HCEC 1CT (cell line): Measurements from ENCODE around the gene HOXB6.

Source experiments
- DNase-seq: peaks from one replicate; pipeline ENCODE4 v3.0.0-alpha.2; 2017

HOXB6 gene

DNA sequence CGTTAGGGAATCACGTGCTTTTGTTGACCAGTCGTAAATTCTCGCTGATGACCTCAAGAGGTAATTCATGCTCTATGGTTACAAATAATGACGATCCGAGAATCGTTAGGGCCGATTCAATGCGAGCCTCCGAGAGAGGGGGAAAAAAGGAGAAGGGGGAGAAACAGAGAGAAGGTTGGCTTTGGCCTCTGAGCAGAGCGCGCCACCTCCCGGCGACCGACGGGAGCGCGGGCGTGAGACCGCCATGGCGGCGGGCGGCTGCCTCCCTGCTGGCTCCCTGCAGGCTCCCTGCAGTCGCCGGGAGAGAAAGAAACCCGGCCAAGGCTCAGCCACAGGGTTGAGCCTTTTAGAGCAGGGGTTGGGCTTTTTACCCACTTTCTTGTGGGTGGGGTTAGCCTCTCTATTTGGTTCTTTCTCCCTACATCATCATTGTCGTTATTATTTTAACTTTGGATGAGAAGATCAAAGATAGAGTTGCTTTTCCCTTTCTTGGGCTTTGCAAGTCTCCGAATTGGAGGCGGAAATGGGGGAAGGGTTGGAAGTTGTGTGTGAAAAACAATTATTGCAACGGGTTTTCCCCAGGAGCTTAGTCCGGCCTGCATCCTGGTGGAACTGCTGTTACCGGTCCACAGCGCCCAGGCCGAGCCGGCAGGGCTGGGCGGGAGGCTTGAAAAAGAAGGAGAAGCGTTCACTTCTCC, 10.8 kb downstream of the HOXB6 start:
- DNase-seq = peak; percentile 88

DNA sequence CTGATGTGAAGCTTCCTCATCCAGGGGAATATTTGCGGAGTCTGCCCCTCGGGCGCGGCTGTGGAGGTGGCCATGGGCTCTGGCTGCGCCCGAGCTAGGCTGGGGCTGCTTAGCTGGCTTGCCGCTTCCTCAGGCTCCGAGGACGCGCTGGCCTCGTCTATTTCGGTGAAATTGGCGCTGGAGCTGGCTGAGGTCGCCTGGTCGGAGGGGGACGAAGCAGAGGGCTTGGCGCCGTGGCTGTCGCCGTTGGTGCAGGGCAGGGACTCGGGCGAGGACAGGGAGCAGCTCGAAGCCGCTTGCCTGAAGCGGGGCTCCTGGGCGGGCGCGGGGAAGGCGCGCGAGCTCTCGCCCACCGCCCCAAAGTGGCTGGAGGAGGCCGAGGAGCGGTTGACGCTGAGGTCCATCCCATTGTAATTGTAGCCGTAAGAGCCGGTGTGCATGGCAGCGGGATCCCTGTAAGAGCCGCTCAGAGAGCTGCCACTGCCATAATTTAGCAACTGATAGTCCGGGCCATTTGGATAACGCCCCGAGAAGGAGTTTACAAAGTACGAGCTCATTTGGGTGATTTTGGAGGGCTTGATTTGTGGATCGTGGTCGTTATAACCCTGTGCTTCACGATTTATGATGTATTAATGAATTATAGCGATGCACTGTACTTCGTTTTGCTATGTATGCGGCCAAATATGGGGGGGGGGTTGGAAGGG, 11.5 kb downstream of the HOXB6 start, which contains the start of gene HOXB5:
Gene HOXB5, minus strand, starts transcription at position 654 of the 704 bp plus-strand sequence. Its CDS starts 97 bp downstream, at position 557.
- DNase-seq = peak; percentile 58

DNA sequence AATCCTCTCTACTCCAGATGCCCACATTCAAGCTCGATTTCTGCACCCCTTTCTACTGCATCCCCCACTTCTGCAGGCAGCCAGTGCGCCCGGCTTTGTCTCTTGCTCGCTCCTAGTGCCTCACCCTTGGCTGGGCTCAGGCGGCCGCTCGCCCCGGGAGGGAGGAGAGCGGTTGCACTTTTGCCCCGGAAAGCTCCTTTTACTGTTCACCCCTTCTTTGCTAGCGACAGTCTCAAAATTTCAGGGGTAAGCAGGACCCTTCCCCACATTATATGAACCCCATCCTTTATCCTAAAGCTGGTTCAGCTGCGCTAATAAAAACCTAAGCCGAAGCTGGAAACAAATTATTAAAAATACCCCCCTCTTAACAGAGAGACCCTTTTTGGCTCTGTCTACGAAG, 12.2 kb downstream of the HOXB6 start:
- peak; percentile 52 for DNase-seq

DNA sequence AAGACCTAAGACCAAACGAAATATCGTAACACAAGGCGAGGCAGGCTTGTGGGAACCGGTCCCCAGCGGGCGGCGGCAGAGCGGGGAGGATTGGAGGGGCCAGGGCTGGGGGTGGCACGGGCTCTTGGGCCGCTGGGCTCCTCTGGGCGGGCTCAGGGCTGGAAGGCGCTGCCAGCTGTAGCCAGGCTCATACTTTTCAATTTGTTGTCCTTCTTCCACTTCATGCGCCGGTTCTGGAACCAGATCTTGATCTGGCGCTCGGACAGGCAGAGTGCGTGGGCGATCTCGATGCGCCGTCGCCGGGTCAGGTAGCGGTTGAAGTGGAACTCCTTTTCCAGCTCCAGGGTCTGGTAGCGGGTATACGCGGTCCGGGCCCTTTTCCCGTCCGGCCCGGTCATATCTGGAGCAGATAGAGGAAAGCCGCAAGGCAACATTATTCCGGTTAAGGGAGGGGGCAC, 12.7 kb downstream of the HOXB6 start:
- peak; percentile 48 for DNase-seq

DNA sequence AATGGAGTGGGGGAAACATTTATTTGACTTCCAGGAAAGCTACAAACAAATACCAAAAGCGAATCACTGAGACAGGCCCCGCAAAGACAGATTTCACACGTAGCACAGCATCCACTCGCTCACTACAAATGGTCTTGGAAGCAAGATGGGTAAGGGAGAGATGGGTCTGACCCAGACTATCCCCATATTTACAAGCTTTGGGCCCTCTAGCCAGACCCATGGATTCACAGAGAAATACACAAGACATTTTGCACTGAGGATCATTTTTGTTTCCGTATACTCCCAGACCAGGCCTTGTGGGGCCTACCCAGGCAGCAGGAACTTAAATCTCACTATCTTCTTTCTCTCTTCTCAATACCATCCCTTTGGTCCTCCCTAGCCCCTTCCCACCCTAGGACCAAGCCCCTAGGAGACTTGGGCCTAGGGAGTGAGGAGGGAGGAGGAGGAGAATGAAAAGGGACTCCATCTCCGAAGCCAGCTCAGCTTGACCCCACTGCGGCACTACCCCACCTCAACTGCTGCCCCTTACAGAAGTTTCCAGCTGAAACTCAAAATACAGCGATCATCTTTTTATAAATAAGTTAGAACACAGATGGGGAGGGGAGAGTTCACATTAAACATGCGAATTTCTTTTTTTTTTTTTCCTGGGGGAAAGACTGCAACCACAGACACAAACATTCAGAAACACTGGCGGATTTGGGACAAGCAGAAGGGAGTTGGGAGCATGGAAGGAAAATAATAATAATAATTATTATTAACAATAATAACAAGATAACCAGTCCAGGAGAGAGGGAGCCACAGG, 13.3 kb downstream of the HOXB6 start:
- DNase-seq = no peak

DNA sequence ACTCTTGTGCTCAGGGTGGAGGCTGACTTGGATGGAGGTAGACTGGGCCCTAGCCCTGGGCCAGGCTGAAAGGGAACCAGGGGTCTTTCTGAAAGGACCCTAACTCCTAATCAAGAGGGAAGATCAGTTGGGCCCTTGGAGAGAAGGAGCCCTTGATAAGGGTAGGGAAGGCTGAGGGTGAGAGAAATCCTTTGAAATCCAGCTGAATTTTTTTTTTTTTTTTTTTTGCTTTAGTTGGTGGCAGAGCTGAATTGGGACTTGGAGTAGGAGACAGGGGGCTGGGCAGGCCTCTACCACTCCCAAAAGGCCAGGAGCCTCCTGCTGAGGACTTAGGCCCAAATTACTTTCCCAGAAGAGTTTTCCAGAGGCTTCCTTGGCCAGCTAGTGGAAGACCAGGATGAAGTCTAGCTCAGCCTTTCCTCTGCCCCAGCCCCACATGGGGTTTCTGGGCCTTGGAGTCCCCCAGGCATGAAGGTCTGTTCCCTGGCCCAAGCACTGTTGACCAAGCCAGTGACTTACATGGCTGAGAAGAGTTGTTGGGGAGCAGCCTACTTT, 14.1 kb downstream of the HOXB6 start:
- no peak for DNase-seq

DNA sequence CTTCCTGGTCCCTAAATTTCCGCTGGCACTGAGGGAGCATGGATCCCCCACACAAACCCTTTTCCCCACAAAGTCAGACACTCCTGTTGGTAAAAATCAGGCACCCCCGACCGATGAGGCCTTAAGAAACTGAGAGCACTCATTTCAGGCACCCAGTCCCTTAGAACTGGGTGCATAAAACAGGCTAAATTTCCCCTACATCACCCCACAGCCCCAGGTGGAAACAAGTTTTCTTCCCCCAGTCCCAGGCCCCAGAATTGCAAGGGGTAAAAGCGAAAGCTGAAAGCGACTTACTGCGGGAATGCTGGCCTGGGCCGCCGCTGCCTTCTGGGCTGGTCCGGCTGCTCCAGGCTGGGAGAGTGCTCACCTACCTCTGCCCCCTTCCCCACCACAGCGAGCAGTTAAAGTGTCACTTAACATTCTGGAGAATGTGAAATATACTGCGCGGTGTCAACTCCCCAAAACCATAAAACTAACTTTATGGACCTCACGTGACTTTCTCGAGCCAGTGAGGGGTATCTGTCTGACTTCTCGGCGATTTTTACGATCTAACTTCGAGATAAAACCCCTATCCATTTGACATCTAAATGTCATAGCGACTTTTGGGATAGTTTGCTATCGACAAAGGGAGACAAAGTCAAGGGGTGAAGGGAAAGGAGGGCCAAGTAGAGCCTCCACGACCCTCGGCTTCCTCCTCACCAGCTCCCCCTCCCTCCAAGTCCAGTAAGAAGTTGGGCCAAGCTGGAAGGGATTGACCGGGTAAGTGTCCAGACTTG, 14.8 kb downstream of the HOXB6 start, which contains the start of gene HOXB3:
Gene HOXB3, minus strand, starts transcription at position 411 of the 776 bp plus-strand sequence. CDS start 37,767 bp downstream, outside the sequence.
- peak; percentile 35 for DNase-seq

DNA sequence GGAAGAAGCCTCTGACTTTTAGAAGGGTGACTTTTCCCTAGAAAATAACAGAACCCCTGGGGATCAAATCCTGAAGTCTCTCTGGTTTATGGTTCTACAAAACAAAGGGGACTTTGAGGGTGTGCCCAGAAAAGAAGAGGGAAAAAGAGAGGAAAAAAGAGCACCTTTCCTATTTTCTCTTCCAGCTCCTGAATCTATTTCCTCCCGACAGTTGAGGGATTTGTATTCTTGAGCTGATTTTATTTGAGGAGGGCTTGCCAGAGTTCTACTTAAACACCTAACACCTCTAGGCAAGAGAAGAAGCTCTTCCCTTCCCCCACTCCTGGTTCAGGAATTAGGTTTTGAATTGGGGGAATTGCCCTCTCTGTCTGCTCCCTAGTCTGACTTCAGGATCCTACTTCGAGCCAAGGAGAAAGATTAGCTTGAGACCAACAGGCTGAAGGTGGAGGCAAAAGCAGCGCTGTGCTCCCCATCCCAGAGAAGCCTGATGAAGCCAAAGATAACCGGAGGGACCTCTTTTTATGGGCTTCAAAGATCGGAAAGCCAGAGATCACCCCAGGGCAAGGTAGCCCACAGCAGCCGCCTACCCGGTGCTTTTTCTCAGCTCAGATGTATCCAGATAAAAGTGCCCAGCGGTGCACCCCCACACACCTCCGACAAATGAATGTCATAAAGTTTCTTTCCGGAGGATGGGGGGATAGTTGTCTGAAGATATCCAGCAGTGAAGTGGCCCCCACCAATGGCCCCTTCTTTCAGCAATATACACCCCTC, 15.5 kb downstream of the HOXB6 start:
- no peak for DNase-seq

DNA sequence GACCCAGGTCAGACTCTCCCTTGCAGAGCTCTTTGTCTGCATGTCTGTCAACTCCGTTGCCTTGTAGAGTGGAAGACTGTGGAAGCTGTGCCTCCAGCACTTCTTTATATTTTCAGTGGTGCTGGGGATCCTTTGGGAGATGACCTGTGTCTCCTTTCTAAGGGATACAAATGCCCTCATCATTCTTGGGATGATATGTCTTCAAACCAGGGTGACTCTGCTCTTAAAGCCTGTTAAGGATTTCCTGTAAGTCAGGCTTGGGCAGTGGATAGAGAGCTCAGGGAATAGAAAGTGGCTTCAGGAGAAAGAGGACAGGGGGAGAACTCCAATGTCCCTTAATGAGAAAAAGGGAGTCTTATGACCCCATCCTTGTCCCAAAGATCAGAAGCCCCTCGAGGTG, 16.3 kb downstream of the HOXB6 start:
- DNase-seq = peak; percentile 43

DNA sequence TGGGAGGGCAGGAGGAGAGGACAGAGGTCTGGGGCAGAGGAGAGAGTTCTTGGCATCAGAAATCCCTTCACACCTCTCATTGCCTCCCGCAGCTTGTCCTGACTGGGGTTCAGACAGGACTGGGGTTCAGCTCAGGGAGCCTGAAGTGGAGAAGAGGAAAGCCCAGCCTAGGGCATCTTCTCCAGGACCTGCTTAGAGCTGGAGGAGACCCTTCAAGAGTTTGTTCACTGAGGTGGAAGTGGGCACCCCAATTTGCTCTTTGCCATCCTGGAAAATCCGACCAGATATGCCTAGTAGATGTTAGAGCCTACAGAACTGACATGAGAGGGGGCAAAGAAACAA, 16.7 kb downstream of the HOXB6 start:
- no peak for DNase-seq

DNA sequence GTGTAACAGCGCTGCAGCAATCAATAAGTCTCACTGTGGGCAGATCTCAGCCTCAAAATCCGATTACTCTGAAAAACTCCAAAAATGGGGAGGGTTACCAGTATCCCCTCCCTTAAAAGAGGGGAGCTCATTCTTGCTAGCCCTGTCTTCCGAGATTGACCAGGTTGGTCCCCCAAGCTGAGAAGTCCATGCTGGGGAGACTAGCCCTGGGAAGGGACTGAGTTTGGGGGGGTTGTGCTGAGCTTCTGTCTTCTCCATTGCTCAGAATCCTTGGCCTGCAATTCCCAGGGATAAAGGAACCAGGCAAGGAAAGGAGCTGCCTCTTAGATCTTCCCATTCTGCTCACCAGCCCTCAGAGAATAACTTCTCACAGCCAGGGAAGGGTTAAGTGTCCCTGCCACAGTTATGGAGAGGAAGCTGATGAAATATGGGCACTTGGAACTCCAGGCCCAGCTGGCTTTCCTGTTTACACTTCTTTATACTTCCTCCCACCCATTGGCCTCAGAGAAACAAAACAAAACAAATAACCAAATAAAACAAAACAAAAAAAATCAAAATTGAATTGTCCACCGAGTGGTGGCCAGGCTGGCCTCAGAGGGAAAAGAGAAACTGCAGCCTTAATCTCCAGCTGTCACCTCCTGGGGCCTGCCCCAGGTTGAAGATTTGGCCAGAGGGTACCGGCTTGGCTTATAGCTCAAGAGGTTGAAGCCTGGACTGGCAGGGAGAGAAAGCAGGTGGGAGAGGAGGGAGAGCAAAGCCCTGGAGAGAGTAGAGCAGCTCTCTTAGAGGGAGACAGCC, 17.3 kb downstream of the HOXB6 start:
- peak; percentile 58 for DNase-seq

DNA sequence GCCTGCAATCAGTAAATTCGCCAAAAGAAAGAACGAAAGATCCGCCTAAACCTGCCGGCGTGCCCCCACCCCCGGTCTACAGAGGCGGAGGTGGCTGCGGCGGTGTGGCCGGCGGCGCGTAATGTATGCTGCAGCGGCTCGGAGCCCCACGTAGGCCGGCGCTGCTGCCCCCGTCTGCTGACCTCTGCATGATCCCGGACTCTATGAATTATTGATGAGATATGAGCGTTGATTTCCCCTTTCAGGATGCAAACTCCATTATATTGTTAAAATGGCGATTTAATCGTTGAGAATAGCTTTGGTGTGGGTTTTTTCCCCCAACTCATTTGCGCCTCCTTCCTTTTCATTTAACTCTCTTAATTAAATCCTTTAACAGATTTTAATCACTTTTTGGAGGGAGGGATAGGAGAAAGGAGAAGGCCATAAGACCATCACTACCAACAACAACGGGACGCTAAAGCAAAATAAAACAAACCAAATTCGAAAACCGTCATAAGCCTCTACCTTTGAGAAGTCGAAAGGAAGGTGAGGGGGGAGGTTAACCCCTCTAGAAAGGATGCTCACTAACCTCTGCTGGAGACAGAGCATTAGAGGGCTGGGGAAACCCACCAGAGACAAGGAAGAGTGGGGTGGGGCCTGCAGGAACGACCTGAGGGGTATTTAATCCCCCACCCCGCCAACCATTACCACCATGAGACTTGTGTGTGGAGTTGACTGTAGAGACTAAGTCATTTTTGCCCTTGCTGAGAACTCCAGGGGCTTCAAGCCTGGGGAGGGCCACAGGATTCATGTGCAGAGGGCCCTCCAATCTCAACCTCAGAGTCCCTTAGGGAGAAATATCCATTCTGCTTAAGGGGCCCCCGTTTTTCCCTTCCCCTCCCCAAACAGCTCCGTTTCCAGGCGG, 18.2 kb downstream of the HOXB6 start:
- DNase-seq = no peak

DNA sequence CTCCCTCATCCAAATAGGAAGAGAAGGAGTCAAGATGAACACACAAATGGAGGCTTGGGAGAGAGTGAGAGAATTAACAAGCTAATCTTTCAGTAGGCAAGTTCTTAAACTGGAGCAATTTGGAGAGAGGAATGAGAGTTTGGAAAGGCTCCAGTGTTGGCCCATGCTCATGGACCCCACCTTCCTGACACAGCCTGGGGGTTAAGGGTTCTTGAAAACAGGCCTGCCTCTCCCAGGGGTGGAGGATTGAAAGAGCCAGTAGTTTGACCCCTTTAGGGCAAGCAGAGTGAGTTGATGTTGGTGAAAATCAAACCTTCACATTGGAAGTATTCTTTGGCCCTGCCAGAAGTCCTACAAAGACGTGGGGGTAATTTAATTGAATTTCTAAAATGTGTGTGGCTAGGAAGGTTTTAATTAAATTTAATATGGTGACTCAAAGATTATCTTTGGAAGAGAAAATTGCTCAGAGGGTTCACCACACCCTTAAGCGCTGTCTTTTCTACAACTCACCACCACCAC, 20.5 kb downstream of the HOXB6 start:
- no peak for DNase-seq

DNA sequence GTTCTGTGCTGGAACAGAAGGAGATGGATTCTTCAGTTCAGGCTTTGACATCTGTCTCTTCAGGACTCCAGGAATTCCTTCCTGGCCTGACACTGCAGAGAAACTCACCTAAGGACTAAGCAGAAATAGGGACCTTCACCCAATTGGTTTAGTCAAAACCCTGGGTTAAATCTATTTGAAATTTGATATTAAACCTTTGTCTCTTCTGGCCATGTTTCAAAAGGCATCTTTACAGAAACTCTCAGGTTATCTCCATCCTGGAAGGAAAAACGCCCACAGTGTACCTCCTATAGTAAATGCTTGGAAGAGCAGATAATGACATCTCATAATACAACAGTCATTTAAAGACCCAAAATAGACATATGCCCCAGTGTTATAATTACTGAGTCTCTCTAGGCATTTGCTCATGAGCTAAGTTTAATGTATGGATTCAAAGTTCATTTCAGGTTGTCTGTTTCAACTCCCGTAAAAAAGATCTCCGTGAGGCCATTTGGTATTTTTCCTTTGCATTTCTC, 21.0 kb downstream of the HOXB6 start:
- no peak for DNase-seq

DNA sequence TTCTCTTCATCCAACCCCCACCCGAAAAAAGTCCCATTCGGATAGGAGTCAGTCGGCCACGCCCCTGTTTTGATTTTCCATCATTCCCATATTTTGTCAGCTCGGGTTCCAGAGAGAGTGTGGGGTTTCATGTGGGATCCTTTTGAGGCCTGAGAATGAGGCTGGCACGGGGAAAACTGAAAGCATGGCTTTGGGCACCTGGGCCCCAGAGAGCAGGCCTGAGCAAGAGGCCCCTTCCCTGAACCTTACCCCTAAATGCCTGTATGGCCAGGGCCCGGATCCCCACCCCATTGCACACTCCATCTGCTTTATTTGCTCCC, 22.1 kb downstream of the HOXB6 start:
- no peak for DNase-seq

DNA sequence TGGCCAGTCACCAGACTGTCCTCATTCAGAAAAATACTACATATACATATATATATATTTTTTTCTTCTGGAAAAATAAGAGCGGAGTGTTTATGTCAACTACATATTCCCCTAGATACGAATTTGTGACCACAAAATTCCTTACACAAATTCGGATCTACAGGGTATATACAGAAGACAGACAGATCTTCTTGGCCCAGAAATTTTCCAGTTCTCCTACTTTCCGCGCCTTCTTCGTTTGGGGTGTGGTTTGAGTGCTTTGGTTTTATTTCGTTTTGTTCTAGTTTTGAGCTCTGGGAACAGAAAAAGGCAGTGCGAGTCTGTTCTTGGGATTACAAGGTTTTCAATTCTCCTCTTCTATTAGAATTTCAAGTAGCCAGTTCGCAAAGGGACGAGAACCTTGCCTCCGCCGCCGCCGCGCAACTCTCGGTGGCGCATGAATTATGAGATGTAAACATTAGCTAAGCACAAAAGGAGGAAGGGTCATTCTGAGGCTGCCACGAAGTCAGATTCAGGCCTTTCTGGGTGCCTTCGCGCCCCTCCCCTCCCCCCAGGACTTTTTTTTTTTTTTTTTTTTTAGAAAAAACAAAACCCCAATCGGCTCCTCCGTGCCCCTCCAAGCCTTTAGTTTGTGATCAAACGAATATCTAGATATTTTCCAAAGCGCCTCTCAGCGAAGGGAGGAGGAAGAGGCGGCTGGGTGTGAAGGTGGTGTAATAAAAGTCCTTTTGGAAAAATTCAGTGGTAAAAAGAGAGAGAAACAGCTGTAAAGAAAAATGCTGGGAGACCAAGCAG, 24.8 kb downstream of the HOXB6 start:
- no peak for DNase-seq

DNA sequence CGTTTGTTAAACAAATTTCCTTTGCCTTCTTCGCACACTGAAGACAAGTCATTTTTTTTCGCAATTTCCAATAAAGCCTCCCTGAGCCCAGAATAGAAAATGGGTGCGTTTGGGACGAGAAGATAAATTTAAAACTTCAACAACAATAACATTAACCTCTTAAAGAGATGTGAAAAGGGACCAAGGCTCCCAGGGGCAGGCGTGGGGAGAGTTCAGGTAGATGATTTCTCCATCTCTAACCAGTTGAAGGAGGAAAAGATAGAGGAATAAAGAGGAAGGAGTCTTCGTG, 25.4 kb downstream of the HOXB6 start:
- DNase-seq = no peak

DNA sequence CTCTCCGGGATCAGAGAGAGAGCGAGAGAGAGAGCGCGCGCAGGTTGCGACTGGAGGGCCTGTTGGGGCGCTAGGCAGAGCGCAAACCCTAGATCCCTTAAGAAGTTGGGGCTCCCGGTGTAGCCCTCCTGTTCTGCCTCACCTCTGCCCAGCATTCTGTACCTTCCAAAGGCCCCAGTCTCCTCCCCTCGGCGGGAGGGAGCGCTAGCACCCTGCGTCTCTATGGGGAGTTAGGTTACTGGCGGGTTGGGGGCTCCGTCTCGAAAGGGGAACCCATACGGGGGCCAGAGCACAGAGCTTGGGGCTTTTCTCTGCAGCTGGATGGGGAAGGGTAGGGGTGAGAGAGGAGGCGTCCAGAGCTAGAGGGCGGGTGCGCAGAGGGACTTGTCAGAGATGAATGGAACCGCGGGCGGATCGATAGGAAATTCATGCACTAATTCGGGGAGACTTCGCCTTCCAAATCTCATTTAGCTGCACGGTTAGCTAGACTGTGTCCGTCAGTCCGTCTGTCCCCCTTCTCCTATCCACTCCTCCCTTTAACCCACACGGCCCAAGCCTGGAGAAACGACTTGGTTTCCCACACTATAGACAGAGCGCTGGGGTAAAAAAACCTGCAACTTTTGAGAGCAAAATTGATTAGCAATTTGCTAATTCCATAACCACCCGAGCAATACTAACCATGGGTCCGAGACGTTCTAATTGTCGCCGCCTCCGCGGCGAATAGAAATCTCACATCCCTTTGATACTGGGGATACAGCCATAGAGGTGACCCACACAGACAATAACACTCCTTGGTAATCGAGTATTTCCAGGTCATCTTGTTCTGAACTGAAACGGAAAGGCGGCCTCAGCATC, 25.9 kb downstream of the HOXB6 start:
- no peak for DNase-seq
